Activated naive CD4-positive, alpha-beta T cell treated with Interleukin-2 at 50 U/mL for 16 hours (primary cell): ENCODE results near the gene SMARCA4.
"Not testable (repeated sequence)": the region's sequence is repeated elsewhere in the genome, so short reads cannot be mapped to it uniquely, and the experiment has no call there.

Source experiments
- DNase-seq: peaks from one replicate; pipeline ENCODE4 v3.0.0-alpha.2; 2020

SMARCA4 gene

DNA sequence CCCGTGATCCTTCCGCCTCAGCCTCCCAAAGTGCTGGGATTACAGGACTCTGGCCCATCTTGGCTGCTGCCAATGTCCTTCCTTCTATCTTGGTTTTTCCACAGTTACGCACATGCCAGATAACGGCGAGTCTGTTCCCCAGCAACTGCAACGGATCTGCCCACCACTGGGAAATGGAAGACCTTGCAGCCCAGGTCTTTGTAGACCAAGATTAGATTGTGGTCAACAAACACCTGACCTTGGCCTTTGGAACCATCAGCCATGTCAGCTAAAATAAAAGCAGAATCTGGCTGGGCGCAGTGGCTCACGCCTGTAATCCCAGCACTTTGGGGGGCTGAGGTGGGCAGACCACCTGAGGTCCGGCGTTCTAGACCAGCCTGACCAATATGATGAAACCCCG lies 118.1 kb downstream of the SMARCA4 start:
- DNase-seq, result no peak

DNA sequence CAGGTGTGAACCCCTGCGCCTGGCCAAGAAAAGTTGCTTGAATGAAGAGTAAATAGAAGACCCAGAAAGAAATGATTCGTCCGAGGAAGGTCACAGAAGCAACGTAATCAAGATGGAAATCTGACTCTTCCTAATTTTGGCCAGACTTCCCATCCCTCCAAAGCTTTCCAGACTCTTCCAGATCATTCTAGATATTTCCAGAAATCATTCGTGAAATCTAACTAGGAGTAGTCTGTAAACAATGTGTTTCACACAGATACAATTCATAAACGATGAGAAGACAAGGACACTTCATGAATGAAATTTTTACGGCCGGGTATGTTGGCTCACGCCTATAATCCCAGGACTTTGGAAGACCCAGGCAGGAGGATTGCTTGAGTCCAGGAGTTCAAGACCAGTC lies 119.2 kb downstream of the SMARCA4 start:
- DNase-seq, result no peak

DNA sequence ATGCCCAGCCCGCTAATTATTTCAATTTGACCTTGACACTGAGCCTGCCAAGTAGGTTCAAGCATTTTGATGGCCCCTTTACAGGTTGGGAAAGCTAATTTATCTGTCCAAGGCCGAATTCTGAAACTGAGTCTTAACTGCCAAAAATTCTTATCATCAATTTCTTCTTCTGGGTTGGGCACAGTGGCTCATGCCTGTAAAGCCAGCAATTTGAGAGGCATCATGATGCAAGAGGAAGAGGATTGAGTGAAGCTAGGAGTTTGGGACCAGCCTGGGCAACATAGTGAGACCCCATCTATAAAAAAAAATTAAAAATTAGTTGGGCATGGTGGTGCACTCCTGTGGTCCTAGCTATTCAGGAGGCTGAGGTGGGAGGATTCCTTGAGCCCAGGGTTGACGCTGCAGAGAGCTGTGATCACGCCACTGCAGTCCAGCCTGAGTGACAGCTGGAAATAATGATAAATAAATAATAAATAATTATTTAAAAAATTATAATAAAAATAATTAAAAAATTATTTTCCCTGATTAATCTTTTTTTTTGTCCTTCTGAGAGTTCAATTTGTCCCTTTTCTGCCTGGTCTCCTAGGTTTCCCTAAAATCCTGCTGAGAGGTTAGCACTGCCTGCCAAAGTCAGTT lies 127.2 kb downstream of the SMARCA4 start:
- no peak for DNase-seq

DNA sequence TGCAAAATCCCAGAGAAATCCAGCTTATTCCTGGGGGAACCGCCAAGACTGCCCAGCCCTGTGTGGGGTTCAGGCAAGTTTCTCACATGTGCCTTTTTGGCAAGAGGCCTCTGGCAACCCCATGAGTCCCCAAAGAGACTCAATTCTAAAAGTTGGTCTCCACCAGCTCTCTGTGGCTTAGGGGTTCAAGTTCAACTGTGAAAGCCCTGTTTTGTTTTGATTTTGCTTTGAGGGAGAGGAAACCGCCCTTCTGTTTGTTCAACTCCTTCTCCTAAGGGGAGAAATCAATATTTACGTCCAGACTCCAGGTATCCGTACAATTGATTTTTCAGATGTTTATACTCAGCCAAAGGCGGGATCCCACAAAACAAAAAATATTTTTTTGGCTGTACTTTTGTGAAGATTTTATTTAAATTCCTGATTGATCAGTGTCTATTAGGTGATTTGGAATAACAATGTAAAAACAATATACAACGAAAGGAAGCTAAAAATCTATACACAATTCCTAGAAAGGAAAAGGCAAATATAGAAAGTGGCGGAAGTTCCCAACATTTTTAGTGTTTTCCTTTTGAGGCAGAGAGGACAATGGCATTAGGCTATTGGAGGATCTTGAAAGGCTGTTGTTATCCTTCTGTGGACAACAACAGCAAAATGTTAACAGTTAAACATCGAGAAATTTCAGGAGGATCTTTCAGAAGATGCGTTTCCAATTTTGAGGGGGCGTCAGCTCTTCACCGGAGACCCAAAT lies 127.8 kb downstream of the SMARCA4 start:
- no peak for DNase-seq

DNA sequence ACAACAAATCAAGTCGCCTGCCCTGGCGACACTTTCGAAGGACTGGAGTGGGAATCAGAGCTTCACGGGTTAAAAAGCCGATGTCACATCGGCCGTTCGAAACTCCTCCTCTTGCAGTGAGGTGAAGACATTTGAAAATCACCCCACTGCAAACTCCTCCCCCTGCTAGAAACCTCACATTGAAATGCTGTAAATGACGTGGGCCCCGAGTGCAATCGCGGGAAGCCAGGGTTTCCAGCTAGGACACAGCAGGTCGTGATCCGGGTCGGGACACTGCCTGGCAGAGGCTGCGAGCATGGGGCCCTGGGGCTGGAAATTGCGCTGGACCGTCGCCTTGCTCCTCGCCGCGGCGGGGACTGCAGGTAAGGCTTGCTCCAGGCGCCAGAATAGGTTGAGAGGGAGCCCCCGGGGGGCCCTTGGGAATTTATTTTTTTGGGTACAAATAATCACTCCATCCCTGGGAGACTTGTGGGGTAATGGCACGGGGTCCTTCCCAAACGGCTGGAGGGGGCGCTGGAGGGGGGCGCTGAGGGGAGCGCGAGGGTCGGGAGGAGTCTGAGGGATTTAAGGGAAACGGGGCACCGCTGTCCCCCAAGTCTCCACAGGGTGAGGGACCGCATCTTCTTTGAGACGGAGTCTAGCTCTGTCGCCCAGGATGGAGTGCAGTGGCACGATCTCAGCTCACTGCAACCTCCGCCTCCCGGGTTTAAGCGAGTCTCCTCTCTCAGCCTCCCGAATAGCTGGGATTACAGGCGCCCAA lies 128.6 kb downstream of the SMARCA4 start, which contains the start of gene LDLR:
Gene LDLR, plus strand, starts transcription at position 210 of the 760 bp plus-strand sequence. Its CDS starts 86 bp downstream, at position 296.
- DNase-seq, result peak; percentile 78

DNA sequence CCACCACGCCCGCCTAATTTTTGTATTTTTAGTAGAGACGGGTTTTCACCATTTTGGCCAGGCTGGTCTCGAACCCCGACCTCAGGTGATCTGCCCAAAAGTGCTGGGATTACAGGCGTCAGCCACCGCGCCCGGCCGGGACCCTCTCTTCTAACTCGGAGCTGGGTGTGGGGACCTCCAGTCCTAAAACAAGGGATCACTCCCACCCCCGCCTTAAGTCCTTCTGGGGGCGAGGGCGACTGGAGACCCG lies 129.1 kb downstream of the SMARCA4 start:
- not testable (repeated sequence) for DNase-seq

DNA sequence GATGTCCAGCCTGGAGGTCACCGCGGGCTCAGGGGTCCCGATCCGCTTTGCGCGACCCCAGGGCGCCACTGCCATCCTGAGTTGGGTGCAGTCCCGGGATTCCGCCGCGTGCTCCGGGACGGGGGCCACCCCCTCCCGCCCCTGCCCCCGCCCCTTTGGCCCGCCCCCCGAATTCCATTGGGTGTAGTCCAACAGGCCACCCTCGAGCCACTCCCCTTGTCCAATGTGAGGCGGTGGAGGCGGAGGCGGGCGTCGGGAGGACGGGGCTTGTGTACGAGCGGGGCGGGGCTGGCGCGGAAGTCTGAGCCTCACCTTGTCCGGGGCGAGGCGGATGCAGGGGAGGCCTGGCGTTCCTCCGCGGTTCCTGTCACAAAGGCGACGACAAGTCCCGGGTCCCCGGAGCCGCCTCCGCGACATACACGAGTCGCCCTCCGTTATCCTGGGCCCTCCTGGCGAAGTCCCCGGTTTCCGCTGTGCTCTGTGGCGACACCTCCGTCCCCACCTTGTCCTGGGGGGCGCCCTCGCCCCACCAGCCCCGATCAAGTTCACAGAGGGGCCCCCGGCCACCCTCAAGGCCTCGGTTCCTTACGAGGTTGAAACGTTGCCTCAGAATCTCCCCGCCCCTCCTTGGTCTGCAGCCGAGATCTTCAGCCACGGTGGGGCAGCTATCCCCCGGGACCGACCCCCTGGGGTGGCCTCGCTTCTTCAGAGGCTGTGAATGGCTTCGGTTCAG lies 129.6 kb downstream of the SMARCA4 start:
- DNase-seq, result peak; percentile 98

DNA sequence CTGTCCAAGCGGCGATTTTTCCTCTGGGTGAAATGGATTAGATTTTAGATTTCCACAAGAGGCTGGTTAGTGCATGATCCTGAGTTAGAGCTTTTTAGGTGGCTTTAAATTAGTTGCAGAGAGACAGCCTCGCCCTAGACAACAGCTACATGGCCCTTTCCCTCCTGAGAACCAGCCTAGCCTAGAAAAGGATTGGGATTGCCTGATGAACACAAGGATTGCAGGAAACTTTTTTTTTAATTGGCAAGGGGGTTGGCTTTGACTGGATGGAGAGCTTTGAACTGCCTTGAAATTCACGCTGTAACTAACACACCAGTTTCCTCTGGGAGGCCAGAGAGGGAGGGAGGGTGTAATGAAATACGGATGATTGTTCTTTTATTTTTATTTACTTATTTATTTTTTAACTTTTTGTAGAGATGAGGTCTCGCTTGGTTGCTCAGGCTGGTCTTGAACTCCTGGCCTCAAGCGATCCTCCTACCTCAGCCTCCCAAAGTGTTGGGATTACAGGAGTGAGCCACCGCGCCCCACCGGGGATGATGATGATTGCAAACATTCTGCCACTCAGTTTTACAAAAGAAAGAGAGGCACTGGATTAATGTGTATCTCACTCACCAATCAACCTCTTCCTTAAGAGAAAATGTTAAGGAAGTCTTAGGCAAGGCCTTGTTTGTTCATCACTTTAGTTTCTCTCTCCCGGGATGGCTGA lies 130.3 kb downstream of the SMARCA4 start:
- peak; percentile 6 for DNase-seq

DNA sequence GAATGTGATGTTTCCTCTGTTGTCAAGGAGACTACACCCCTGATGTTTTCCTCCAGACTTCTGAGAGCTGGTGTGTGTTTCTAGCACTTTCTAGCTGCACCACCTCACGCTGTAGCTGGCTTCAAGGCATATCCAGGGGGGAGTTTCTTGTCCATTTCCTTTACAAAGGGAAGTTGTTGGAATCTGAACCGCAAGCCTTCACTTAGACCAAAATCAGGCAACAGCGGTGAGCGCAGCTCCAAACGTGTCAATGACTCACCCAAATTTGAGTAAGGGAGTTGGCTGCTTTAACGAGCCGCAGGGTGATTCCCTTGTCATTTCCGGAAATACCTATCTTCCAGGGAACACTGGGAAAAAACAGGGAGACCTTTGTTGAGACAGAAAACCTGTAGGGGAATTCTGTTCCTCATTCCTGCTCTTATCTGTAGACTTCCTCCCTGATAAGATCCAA lies 130.9 kb downstream of the SMARCA4 start:
- DNase-seq, result peak; percentile 59

DNA sequence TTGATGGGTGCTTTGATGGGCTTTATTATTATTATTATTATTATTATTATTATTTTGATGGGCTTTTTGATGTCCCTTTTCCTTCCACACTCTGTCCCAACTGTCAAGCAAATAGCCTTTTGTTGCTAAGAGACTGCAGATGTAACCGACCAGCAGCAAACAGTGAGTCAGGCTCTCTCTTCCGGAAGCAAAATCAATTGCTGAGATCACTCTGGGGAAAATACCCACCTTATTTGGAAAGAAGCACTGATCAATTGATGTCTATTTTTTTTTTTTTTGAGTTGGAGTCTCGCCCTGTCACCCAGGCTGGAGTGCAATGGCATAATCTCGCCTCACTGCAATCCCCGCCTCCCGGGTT lies 131.3 kb downstream of the SMARCA4 start:
- peak; percentile 41 for DNase-seq

DNA sequence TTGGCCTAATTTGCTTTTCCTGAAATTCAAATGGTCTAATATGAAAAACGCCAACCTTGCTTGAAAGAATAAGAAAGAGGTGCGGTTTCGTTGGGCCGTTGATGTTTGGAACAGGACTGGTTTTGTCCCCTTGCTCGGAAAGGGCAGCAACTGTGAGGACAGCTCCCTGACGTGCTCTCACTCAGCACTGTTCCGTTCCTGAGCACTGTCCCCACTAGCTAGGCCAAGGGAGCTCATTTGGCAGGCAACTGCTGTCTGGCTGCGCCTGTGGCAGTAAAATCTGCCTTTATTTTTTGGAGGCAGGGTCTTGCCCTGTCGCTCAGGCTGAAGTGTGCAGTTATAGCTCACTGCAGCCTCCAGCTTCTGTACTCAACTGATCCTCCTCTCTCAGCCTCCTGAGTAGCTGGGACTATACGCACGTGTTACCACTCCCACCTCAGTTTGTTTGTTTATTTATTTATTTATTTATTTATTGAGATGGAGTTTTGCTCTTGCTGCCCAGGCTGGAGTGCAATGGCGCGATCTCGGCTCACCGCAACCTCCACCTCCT lies 132.9 kb downstream of the SMARCA4 start:
- DNase-seq, result no peak

DNA sequence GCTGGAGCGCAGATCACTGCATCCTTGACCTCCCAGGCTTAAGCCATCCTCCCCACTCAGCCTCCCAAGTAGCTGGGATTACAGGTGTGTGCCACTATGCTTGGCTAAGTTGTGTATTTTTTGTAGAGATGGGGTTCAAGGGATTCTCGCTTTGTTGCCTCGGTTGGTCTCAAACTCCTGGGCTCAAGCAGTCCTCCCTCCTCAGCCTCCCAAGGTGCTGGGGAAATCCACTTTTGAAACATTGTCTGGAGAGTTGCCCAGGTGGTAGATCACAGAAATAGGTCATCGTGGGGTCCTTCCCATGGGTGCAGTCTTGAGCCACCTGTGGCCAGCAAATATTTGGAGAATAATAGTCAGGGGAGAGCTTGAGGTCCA lies 133.7 kb downstream of the SMARCA4 start:
- no peak for DNase-seq

DNA sequence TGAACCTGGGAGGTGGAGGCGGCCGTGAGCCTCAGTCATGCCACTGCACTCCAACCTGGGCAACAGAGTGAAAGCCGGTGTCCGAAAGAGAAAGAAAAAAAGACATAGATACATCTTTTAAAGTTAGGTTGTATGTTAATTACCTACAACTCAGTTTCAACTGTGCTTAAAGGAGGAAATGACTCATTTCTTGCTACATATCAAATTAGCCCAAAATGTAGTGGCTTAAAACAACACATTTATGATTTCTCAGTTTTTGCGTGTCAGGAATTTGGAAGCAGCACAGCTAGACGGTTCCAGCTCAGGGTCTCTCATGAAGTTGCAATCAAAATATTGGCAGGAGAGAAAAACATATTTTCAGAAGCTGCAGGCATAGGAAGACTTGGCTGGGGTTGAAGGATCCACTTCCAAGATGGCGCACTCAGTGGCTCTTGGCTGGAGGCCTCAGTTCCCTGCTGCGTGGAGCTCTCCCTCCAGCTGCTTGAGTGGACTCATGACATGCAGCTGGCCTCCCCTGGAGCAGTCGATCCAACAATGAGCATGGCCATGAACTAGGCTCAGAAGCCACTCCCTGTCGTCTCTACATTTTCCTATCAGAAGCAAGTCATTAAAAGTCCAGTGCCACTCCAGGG lies 135.5 kb downstream of the SMARCA4 start:
- peak; percentile 45 for DNase-seq

DNA sequence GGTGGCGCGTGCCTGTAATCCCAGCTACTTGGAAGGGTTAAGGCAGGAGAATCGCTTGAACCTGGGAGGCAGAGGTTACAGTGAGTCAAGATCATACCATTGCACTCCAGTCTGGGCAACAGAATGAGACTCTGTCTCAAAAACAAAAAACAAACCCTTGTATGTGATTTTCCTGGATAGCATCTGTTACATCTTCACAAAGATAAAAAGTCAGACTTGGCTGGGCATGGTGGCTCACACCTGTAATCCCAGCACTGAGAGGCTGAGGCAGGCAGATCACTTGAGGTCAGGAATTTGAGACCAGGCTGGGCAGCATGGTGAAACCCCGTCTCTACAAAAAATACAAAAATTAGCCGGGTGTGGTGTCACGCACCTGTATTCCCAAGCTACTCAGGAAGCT lies 136.5 kb downstream of the SMARCA4 start:
- DNase-seq, result not testable (repeated sequence)

DNA sequence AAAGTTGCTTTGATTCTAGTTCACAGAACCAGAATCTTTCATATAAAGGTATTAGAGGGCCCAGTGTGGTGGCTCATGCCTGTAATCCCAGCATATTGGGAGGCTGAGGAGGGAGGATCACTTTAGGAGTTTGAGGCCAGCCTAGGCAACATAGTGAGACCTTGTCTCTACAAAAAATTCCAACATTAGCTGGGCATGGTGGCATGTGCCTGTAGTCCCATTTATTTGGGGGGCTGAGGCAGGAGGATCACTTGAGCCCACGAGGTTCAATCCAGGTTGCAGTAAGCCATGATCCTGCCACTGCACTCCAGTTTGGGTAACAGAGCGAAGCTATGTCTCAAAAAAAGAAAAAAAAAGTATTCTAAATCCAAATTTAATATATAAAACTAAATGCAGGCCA lies 137.5 kb downstream of the SMARCA4 start:
- no peak for DNase-seq

DNA sequence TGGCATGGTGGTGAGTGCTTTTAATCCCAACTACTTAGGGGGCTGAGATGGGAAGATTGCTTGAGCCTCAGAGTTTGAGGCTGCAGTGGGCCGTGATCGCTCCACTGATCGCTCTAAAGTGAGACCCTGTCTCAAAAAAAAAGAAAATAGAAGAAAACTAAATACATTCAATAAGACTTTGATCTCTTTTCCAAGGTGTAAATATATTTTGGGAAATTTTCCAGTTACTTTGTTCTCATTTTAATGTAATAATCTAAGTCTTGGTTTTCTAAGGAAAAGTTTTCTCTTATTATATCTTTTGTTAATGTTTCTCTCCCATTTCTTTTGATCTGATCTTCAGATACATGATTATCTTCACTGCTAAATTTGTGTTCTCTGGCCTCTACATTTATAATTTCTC lies 138.0 kb downstream of the SMARCA4 start:
- no peak for DNase-seq

DNA sequence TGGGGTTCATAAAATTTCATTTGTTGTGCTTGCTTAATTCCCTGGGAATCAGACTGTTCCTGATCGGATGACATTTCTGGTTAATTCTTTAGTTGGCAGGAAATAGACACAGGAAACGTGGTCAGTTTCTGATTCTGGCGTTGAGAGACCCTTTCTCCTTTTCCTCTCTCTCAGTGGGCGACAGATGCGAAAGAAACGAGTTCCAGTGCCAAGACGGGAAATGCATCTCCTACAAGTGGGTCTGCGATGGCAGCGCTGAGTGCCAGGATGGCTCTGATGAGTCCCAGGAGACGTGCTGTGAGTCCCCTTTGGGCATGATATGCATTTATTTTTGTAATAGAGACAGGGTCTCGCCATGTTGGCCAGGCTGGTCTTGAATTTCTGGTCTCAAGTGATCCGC lies 139.2 kb downstream of the SMARCA4 start:
- no peak for DNase-seq

DNA sequence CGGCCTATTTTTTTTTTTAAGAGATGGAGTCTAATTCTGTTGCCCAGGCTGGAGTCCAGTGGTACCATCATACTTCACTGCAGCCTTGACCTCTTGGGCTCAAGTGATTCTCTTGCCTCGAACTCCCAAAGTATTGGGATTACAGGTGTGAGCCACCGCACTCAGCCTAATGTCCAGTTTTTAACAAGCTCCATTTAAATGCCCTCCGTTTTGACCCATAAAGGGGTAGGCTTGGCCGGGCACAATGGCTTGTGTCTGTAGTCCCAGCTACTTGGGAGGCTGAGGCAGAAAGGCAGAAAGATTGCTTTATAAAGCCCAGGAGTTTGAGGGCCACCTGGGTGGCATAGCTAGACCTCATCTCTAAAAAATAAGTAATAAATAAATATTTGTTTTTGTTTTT lies 140.2 kb downstream of the SMARCA4 start:
- no peak for DNase-seq

DNA sequence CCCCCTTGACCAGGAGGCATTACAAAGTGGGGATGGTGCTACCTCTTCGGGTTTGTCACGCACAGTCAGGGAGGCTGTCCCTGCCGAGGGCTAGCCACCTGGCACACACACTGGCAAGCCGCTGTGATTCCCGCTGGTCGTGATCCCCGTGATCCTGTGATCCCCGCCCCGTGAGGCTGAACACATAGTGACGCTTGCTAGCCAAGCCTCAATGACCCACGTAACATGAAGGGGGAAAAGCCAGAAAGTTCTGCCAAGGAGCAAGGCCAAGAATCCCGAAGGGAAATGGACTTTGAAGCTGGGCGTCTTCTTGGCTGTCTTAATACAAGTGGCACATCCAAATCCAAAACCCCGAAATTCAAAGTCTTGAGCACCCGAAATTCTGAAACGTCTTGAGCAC lies 142.1 kb downstream of the SMARCA4 start:
- no peak for DNase-seq

DNA sequence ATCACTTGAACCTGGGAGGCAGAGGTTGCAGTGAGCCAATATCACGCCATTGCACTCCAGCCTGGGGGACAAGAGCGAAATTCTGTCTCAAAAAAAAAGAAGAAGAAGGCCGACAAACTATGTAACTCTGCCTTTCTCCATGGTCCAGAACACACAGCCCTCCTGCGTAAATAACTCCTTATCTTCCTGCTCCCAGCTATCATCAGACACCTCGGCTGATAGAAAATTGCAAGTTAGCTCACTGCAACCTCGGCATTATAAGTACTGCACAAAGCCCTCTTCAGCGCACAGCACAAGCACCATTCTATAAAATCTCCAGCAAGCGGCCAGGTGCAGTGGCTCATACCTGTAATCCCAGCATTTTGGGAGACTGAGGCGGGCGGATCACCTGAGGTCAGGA lies 142.8 kb downstream of the SMARCA4 start:
- DNase-seq, result not testable (repeated sequence)

DNA sequence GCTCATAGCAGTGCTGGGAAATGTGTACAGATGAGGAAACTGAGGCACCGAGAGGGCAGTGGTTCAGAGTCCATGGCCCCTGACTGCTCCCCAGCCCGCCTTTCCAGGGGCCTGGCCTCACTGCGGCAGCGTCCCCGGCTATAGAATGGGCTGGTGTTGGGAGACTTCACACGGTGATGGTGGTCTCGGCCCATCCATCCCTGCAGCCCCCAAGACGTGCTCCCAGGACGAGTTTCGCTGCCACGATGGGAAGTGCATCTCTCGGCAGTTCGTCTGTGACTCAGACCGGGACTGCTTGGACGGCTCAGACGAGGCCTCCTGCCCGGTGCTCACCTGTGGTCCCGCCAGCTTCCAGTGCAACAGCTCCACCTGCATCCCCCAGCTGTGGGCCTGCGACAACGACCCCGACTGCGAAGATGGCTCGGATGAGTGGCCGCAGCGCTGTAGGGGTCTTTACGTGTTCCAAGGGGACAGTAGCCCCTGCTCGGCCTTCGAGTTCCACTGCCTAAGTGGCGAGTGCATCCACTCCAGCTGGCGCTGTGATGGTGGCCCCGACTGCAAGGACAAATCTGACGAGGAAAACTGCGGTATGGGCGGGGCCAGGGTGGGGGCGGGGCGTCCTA lies 144.3 kb downstream of the SMARCA4 start:
- DNase-seq, result no peak

DNA sequence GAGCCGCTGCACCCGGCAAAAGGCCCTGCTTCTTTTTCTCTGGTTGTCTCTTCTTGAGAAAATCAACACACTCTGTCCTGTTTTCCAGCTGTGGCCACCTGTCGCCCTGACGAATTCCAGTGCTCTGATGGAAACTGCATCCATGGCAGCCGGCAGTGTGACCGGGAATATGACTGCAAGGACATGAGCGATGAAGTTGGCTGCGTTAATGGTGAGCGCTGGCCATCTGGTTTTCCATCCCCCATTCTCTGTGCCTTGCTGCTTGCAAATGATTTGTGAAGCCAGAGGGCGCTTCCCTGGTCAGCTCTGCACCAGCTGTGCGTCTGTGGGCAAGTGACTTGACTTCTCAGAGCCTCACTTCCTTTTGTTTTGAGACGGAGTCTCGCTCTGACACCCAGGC lies 145.6 kb downstream of the SMARCA4 start:
- DNase-seq, result no peak
